ENCODE data around the gene TMEM140.

The TMEM140 gene

GRCh38 chr7:135192914-135193536 lies 45.2 kb downstream of the TMEM140 start:
- no peak for DNase-seq (ENCODE audit: low read depth in 3 of 3, low spot score in 1 of 3)

- DNase-seq (ENCODE audit: low read depth in 3 of 3, low spot score in 1 of 3) = no peak
These were observed 45.8 kb downstream of the TMEM140 start for GRCh38 chr7:135193615-135194081.

DNA sequence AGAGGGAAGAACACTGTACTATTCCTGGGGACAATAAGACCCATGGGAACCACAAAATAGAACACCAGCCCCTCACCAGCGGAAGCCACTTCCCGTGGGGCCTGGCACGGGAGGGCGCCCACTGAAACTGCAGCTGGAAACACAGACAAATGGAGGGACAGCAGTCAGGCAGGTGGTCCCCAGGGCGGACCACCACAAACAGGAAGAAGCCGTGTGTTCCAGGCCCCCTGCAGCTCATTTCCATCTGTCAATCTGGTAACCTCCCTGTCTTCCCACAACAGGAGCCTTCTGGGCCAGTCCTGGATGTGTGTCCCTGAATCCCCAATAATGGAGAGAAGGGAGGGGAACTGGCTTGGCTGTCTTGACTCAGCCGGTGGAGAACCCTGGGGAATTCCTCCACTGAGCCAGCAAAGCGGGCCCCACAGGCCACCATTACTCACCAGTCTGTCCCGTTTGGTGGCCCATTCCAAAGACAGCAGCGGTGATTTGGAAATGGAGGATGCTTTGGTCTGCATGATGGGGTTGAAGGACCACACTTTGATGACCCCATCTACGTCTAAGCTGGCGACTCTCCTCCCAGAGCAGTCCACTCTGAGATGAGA lies 46.7 kb downstream of the TMEM140 start:
- no peak for DNase-seq (ENCODE audit: low read depth in 3 of 3, low spot score in 1 of 3)

DNA sequence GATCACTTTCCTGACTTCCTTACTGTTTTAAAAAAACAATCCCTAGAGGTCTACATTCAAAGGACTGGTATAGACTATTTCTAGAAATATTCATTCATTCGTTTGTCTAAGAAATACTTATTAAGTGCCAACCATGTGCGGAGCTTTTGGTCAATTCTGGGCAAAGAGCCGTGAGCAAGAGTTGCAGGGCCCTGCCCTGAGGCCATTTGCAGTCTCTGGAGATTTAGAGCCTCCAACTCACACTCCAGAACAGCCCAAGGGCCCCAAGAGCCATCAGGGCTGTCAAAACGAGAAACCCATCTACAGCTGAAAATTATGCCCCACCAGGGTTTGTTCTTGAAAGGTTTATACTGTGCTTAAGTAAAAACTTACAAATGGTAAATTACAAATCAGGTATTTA lies 47.3 kb downstream of the TMEM140 start:
- DNase-seq (ENCODE audit: low read depth in 3 of 3, low spot score in 1 of 3) = no peak

DNA sequence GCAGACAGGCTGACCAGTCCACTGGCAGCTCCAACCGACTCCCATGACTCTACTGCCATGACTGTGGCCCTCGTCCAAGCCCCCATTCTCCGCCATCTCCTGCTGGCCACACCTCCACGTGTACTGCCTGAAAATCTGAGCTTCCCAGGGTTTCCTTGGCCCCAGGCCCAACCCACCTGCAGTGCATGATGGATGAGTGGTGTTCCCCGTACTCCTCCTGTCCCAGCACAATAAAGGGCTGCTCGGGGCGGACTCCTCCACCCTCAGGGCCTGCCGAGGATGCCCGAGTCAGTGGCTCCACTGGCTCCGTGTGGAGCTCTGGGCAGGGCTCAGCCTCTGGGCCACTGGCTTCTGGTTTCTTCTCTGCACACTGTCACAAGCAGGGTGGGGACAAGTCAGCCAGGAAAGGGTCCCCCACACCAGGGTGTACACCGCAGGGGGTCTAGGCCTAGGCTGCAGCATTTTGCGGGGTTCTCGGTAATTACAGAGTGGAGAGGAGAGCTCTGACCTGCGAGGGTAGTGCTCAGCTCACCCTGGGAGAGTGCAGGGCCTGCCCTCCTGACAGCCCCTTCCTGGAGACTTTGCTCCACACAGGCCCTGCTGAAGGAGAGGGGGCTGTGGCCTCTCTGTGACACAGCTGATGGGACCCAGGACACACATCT lies 48.2 kb downstream of the TMEM140 start:
- DNase-seq (ENCODE audit: low read depth in 3 of 3, low spot score in 1 of 3) = no peak

DNA sequence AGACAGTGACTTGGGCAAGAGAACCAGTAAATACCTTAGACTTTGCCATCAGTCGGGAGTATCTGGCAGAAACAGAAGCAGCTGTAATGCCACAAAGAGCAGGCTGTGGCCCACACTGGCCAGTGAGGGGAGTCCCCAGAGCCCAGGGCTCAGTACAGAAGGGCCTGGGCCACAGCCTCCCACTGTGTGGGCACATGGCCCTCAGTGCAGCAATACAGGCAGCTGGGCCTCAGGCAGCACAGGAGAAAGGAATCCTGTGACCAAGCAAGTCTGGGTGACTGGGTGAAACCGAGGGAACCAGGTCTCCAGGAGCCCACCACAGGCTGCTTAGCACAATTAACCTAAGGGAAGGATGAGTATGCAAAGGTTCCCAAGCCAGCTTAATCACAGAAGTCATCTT lies 49.5 kb downstream of the TMEM140 start:
- no peak for DNase-seq (ENCODE audit: low read depth in 3 of 3, low spot score in 1 of 3)

GRCh38 chr7:135197906-135198655 lies 50.2 kb downstream of the TMEM140 start:
- DNase-seq (ENCODE audit: low read depth in 3 of 3, low spot score in 1 of 3) = no peak

- no peak for DNase-seq (ENCODE audit: low read depth in 3 of 3, low spot score in 1 of 3)
These were observed 51.6 kb downstream of the TMEM140 start for GRCh38 chr7:135199439-135199838.

DNA sequence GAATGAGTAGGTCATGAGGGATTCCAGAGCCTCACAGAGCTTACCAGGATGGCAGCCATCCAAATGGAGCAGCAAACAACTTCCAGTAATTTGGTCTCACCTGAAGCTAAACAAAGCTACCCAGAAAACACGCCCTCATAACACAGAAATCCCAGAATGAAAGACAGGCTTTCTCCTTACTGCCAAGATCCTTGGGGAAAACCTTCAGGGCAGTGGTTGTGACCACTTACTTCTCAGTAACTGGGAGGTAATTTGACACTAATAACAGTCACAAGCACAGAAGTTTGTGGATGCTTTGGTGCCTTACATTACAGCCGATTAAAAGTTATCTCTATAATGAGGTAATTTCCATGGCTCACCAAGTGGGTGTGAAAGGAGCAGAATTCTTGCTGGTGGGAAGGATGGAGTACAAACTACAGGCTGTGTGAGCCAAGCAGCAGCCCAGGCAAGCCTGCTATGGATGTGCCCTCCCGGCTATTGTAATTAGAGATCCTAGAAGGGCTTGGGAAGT lies 53.0 kb downstream of the TMEM140 start:
- no peak for DNase-seq (ENCODE audit: low read depth in 3 of 3, low spot score in 1 of 3)

GRCh38 chr7:135201350-135201749 lies 53.5 kb downstream of the TMEM140 start:
- DNase-seq (ENCODE audit: low read depth in 3 of 3, low spot score in 1 of 3) = no peak

DNA sequence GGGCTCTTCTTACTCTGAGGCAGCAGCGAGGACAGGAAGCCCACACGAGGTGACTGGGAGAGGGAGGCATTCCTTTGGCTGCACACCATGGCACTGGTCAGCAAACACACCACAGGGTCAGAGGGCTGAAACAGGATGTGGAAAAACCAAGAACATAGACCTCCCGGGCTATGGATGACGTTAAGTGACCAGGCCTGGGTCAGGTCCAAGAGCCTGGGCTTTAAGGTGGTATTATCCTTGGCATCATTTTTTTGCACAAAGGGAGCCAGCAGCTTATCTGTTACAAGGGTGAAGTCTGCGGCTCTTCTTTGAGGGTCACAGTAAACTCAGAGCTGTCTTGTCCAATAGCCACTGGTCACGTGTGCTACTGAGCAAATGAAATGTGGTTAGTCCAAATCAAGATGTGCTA lies 56.5 kb downstream of the TMEM140 start:
- DNase-seq (ENCODE audit: low read depth in 3 of 3, low spot score in 1 of 3) = no peak

DNA sequence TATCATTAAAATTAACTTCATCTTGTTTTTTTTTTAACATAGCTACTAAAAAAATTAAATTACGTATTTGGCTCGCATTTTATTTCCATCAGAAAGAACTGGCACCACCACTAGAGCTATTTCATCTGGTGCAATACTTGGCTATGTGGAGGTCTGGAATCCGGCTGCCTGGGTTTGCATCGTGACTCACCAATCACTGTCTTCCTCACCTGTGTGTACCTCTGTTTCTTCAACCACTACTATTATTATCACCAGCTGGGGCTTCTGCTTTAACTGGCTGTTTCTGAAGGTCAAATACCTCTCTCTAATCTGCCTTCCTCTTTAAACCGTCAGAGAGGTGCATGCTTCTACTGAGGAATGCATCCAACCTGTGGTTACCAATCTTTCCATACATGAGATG lies 57.0 kb downstream of the TMEM140 start:
- DNase-seq (ENCODE audit: low read depth in 3 of 3, low spot score in 1 of 3) = no peak

- DNase-seq (ENCODE audit: low read depth in 3 of 3, low spot score in 1 of 3) = no peak
These were observed 58.0 kb downstream of the TMEM140 start for GRCh38 chr7:135205850-135206249.

GRCh38 chr7:135206941-135207391 lies 59.1 kb downstream of the TMEM140 start:
- DNase-seq (ENCODE audit: low read depth in 3 of 3, low spot score in 1 of 3) = no peak

DNA sequence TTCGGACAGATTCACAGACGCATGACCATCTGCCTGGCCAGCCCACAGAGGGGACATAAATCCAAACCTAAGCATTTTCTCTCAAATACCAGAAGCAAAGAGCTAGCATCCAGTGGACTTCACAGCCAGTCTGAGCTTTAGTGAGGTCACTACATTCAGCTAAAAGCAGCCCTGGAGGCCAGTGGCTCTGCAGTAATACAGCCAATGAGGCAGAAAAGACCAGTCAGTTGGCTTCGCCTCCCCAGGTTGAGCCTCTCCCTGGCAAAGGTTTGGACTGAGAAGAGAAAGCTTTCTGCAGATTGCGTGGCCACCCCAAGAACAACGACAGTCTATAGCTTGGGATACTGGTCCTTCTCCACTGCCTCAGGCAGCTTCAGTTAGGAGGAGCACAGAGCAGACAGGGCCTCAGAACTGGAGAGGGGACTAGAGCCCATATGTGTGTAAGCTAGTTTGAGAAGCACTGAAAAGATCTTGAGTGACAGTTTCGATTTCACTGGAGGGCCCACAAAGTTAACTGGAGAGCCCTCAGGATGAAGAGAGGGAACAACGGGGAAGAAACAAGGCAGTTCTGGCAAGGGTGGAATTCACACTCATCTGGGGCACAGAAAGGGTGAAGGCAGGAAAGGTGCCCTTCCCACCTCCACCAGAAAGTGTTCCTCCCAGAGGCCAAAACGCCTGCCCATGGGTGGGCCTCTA lies 59.7 kb downstream of the TMEM140 start:
- DNase-seq (ENCODE audit: low read depth in 3 of 3, low spot score in 1 of 3) = no peak

GRCh38 chr7:135208102-135208793 lies 60.4 kb downstream of the TMEM140 start:
- DNase-seq (ENCODE audit: low read depth in 3 of 3, low spot score in 1 of 3) = no peak

DNA sequence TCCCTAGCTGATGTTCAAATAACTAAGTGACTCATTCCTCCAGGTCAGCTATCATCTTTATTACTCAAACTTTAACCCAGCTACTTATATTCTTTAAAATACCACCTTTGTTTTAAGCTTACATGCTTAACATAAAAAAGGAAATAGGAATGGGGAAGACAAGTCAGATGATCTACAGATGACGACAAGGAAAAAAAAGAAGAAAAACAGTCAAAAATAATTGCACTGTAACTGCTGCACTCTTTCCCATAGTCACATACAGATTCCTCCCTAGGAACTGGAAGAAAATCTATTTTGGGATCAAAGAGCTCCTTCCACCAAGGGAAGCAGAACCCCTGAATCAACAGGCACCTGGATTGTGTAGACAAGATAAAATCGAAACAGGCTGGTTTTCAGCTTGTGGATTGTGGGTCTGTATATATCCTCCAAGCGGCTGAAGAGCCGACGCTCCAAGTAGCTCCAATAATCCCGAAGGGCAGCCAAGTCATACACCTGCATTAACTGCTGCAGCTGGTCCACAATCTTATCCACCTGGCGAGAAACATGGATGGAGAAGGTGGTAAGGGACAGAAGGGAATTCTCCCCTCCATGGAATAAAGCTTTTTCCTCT lies 61.5 kb downstream of the TMEM140 start:
- DNase-seq (ENCODE audit: low read depth in 3 of 3, low spot score in 1 of 3) = no peak

DNA sequence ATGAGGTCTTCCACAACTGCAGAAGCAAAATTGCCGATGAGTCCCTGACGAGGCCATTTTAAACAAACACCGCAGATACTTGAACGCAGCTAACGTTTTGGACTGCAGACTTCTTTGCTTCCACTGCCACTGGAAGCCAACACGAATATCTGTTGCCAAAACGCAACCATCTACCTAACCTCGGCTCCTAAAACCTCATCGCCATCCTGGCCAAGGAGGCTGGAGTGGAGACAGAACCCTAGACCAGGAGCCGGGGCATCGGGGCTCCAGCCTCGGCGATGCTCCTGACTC lies 63.0 kb downstream of the TMEM140 start:
- DNase-seq (ENCODE audit: low read depth in 3 of 3, low spot score in 1 of 3) = no peak

GRCh38 chr7:135211179-135211945 lies 63.5 kb downstream of the TMEM140 start, which contains the start of gene WDR91:
TSS of gene WDR91 (minus strand) at chr7:135211526. CDS start at chr7:135211502, 24 bp downstream.
- peak; percentile 91 to 99 (median 96) for DNase-seq (ENCODE audit: low read depth in 3 of 3, low spot score in 1 of 3)

Data from stimulated activated CD4-positive, alpha-beta T cell treated with anti-CD3 and anti-CD28 coated beads, TNF-alpha, amount 100 ng/mL, for 1 hour (primary cell).